Measurements from ENCODE around the gene R3HDM2.
"Not testable (repeated sequence)": the region's sequence is repeated elsewhere in the genome, so short reads cannot be mapped to it uniquely, and the experiment has no call there.

Gene R3HDM2

DNA sequence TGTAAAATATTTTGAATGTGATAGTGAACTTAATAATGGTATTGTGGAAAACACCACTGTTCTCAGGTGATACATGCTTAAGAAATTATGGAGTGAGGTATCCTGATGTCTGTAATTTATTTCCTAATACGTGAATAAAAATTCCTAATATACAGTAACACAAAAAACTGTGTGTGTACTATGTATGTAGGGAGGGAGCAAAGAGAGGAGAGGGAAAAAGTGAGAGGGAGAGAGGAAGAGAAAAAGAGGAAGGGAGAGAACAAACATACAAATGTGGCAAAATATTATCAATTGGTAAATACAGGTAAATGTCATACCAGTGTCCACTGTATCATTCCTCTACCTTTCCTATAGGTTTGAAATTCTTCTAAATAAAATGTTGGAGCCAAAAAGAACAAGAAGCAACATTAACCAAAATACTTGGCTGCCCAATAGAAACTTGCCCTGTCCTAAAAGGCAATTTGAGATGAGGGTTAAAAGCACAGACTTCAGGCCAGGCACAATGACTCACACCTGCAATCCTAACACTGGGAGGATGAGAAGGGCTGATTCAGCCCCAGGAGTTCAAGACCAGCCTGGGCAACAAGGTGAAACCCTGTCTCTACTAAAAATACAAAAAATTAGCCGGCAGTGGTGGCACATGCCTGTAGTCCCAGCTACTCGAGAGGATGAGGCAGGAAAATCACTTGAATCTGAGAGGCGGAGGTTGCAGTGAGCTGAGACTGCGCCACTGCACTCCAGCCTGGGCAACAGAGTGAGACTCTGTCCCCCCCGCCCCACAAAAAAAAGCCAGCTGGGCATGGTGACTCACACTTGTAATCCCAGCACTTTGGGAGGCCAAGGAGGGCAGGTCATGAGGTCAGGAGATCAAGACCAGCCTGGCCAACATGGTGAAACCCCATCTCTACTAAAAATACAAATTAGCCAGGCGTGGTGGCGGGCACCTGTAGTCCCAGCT lies 14.5 kb downstream of the R3HDM2 start:
- no peak overlapping the region for H3K4me3 ChIP-seq (ENCODE audit: low read depth, low read length)
- TF ChIP-seq, protein P1, sequence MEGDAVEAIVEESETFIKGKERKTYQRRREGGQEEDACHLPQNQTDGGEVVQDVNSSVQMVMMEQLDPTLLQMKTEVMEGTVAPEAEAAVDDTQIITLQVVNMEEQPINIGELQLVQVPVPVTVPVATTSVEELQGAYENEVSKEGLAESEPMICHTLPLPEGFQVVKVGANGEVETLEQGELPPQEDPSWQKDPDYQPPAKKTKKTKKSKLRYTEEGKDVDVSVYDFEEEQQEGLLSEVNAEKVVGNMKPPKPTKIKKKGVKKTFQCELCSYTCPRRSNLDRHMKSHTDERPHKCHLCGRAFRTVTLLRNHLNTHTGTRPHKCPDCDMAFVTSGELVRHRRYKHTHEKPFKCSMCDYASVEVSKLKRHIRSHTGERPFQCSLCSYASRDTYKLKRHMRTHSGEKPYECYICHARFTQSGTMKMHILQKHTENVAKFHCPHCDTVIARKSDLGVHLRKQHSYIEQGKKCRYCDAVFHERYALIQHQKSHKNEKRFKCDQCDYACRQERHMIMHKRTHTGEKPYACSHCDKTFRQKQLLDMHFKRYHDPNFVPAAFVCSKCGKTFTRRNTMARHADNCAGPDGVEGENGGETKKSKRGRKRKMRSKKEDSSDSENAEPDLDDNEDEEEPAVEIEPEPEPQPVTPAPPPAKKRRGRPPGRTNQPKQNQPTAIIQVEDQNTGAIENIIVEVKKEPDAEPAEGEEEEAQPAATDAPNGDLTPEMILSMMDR (IDR thresholded peaks at IDR 0.05; ENCODE audit: low read depth, low read length): no peak

DNA sequence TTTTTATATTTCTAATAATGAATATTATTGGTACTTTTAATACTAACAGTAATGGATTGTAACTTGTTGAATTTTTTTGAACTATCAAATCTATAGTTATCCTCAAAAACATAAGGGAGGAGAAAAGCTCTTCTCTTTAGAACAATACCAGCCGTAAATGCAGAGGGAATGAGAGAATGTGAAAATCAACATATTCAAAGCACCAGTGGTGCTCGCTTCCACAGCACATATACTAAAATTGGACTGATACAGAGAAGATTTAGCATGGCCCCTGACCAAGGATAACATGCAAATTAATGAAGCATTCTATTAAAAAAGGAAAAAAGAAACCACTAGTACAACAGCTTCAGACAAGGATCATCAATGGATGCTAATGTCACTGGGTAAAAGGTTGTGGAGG lies 15.8 kb downstream of the R3HDM2 start:
- H3K4me3 ChIP-seq (ENCODE audit: low read depth, low read length): no peak overlapping the region
- TF ChIP-seq, protein P1 (IDR thresholded peaks at IDR 0.05; ENCODE audit: low read depth, low read length): no peak

DNA sequence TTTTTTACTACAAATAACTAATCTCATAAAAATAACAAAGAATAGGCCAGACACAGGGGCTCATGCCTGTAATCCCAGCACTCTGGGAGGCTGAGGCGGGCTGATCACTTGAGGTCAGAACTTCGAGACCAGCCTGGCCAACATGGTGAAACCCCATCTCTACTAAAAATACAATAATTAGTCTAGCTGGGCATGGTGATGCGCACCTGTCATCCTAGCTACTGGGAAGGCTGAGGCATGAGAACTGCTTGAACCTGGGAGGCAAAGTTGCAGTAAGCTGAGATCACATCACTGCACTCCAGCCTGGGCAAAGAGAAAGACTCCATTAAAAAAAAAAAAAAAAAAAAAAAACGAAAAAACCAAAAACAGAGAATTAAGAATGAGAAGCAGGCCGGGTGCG lies 16.7 kb downstream of the R3HDM2 start:
- not testable (repeated sequence) for H3K4me3 ChIP-seq (ENCODE audit: low read depth, low read length)

DNA sequence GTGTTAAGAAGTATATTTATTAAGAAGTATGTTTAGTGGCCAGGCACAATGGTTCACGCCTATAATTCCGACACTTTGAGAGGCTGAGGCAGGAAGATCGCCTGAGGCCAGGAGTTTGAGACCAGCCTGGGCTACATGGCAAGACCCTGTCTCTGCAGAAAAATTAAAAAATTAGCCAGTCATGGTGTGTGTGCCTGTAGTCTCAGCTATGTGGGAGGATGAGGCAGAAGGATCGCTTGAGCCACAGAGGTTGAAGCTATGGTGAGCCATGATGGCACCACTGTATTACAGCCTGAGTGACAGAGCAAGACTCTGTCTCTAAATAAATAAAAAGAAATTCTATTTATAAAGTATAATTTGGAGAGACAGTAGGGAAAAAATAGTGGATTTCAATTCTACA lies 20.3 kb downstream of the R3HDM2 start:
- H3K4me3 ChIP-seq (ENCODE audit: low read depth, low read length): no peak overlapping the region
- TF ChIP-seq, protein P1 (IDR thresholded peaks at IDR 0.05; ENCODE audit: low read depth, low read length): no peak

DNA sequence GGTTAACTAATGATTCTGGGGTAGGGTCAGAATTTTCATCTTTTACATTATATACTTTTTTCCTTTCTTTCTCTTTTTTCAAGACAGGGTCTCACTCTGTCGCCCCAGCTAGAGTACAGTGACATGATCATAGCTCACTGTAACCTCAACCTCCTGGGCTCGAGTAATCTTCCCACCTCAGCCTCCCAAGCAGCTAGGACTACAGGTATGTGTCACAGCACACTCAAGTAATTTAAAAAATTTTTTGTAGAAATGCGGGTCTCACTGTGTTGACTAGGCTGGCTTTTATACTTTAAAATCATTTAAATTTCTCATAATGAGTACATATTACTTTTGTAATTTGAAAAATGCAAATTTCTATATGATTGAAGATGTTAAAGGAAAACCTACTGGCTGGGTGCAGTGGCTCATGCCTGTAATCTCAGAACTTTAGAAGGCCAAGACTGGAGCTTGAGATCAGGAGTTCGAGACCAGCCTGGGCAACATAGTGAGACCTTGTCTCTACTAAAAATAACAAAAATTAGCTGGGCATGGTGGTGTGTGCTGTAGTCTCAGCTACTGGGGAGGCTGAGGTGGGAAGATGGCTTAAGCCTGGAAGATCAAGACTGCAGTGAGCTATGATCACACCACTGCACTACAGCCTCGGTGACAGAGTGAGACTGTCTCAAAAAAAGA lies 25.7 kb downstream of the R3HDM2 start:
- no peak overlapping the region for H3K4me3 ChIP-seq (ENCODE audit: low read depth, low read length)
- TF ChIP-seq, protein P1 (IDR thresholded peaks at IDR 0.05; ENCODE audit: low read depth, low read length): no peak

DNA sequence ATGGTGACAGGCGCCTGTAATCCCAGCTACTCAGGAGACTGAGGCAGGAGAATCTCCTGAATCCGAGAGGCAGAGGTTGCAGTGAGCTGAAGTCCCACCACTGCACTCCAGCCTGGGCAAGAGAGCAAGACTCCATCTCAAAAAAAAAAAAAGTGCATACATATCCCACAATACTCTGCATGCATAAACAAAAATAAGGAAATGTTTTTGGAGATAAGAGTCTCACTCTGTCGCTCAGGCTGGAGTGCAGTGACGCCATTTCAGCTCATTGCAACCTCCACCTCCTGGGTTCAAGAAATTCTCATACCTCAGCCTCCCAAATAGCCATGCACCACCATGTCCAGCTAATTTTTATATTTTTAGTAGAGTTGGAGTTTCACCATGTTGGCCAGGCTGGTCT lies 28.7 kb downstream of the R3HDM2 start:
- not testable (repeated sequence) for H3K4me3 ChIP-seq (ENCODE audit: low read depth, low read length)

DNA sequence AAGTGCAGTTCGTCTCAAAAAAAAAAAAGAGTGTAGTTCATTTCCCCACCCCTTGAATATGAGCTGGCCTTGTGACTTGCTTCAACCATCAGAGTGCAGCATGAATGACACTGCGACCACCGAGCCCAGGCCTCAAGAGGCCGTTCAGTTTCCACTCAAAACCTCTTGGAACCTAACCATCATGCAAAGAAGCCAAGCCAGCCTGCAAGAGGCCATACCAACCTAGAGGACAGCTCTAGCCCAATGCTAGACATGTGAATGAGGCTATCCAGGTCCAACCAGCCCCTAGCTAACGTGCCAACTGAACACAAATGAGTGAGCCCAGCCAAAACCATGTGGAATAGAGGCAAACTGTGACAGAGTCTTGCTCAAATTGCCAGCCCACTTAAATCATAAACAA lies 29.7 kb downstream of the R3HDM2 start:
- TF ChIP-seq, protein P1 (IDR thresholded peaks at IDR 0.05; ENCODE audit: low read depth, low read length): no peak
- H3K4me3 ChIP-seq (ENCODE audit: low read depth, low read length): no peak overlapping the region

DNA sequence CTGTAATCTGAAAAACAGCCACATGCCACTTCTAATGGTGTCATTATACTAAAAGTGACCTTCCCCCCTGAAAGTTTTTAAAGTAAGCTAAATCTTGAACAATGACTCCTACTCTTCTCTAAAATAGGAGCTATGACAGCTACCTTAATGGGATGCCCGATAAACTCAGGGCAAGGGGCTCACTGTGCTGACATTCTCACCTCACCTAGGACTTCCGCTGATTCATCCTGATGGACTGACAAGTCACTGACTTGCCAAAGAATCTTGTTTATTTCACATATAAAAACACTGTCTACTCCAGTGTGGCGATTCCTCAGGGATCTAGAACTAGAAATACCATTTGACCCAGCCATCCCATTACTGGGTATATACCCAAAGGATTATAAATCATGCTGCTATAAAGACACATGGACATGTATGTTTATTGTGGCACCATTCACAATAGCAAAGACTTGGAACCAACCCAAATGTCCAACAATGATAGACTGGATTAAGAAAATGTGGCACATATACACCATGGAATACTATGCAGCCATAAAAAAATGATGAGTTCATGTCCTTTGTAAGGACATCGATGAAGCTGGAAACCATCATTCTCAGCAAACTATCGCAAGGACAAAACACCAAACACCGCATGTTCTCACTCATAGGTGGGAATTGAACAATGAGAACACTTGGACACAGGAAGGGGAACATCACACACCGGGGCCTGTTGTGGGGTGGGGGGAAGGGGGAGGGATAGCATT lies 31.0 kb downstream of the R3HDM2 start:
- H3K4me3 ChIP-seq (ENCODE audit: low read depth, low read length): not testable (repeated sequence)

All from WI38 (cell line).